Fibroblast of mammary gland (primary cell): ENCODE results near the gene TAT.

Source experiments
- DNase-seq: peaks from one replicate; pipeline ENCODE4 v3.0.0-alpha.2; 2010; ENCODE audit warnings: low read depth
- H3K4me3 ChIP-seq: 2 replicates; pipeline ENCODE4 v1.5.1; 2011; ENCODE audit warnings: low read depth, mild to moderate bottlenecking, low read length, moderate library complexity; ENCODE audit not compliant: control insufficient read depth
- TF ChIP-seq, protein P1 (sequence below): conservative IDR thresholded peaks from 2 replicates; pipeline ENCODE4 v1.5.1; 2011; ENCODE audit warnings: low read depth, low read length, inconsistent platforms; ENCODE audit not compliant: control insufficient read depth, insufficient read depth

Gene TAT

DNA sequence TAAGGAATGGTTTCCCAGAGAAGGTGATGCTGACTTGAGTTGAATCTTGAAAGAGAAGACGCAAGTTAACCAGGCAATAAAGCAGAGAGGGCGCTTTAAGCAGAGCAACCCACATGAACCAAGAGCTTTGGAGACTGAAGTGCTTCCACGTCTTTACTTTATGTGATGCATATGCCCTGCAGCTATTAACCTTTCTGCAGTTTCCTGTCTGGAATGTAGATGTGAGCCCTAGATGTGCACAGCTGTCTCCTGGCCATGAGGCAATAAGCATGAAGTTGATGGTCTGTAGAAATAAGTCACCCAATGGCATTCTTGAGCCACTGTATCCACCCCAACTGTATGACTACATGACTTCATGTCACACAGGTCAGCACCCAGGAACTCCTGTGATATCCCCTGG lies 56.3 kb downstream of the TAT start:
- TF ChIP-seq, protein P1, sequence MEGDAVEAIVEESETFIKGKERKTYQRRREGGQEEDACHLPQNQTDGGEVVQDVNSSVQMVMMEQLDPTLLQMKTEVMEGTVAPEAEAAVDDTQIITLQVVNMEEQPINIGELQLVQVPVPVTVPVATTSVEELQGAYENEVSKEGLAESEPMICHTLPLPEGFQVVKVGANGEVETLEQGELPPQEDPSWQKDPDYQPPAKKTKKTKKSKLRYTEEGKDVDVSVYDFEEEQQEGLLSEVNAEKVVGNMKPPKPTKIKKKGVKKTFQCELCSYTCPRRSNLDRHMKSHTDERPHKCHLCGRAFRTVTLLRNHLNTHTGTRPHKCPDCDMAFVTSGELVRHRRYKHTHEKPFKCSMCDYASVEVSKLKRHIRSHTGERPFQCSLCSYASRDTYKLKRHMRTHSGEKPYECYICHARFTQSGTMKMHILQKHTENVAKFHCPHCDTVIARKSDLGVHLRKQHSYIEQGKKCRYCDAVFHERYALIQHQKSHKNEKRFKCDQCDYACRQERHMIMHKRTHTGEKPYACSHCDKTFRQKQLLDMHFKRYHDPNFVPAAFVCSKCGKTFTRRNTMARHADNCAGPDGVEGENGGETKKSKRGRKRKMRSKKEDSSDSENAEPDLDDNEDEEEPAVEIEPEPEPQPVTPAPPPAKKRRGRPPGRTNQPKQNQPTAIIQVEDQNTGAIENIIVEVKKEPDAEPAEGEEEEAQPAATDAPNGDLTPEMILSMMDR, result no peak
- H3K4me3 ChIP-seq, result no peak overlapping the region
- DNase-seq, result no peak
